Measurements from ENCODE around the gene EDN1. TPM values are rescaled to one million over a fixed set of nuclear protein-coding genes. Genes with fewer than 3 reads are reported as not detected.

The EDN1 gene
- total and polyA plus RNA-seq, 9 of the 15 experiments (the other 6 are each of a cell fraction or from before 2014, with no cell fraction given), result 0.03 to 0.06 TPM; not detected in 7

DNA sequence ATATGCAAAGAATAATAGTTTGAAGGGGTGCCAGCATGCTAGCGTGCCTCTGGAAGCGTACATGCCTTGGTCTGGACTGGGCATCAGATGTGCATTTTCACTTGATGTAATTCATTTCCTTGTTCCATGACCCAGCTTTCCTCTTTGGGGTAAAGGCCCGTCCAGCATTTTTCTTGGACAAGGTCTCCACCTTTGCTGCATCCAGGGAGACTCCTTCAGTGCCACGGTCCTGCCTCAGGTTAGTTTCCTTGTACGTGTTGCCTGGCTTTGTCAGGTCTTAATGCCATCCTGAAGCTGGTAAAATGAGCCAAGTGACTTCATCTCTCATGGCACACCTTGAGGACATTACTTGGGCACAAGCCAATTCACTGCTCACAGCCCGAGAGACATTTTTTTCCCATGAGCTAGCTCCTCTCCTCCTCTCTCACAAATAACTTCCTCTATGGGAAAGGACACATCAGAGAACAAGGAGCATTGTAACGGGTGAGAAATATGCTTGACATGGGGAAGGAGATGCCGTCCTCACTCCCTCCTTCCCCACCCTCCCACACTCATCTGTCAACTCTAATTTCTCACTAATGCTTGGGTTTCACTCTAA, 23.9 kb downstream of the EDN1 start:
- Histone ChIP-seq H3K79me2 (ENCODE audit: control insufficient read depth, insufficient read depth, low read length) (no peaks in the 10 kb centered on the region), H3K36me3 (ENCODE audit: control insufficient read depth, insufficient read depth, low read length) (no peaks in the 10 kb centered on the region), H4K20me1 (replicated peaks; ENCODE audit: control insufficient read depth, insufficient read depth, low read length) (no peaks in the 10 kb centered on the region), H3K4me3 (no peak overlapping the region), H3K4me1 (replicated peaks in 1 of 2; ENCODE audit: control insufficient read depth in 2 of 2, insufficient read depth in 2 of 2, low read length in 2 of 2) (no peaks in the 10 kb centered on the region), H3K27me3 (ENCODE audit: control insufficient read depth in 2 of 2, insufficient read depth in 2 of 2, low read length in 2 of 2) (0 out of 5 replicates have a peak, but pooled peaks cover 0 to 8% of the 10 kb centered on the region in 2 experiments), H2AFZ (ENCODE audit: low read depth, low read length) (no peak overlapping the region), H3K9me3 (replicated peaks; ENCODE audit: control insufficient read depth, insufficient read depth, low read depth, low read length) (no peaks in the 10 kb centered on the region), H3K9me1 (ENCODE audit: control insufficient read depth, insufficient read depth, low read length) (no peaks in the 10 kb centered on the region), H3K9ac (ENCODE audit: insufficient read depth in 1 of 2, low read depth in 2 of 2, low read length in 2 of 2) (no peak overlapping the region), H3K4me2 (ENCODE audit: insufficient read depth, low read length) (no peak overlapping the region), H3K27ac (ENCODE audit: extremely low read depth, low read depth, low read length) (no peak overlapping the region)
- in situ Hi-C loops (cut with MboI) (no loop called here), intact Hi-C loops (cut with micrococcal nuclease) (no loop called here)
- no peak for FAIRE-seq
- POLR2A ChIA-PET, result no interaction called here
- TF ChIP-seq NCOA6 (IDR thresholded peaks at IDR 0.05) (no peak), BRD9 (IDR thresholded peaks at IDR 0.05; ENCODE audit: low read depth, partially characterized antibody) (no peak), MAFF (IDR thresholded peaks at IDR 0.05; ENCODE audit: low read length) (no peak), KHSRP (IDR thresholded peaks at IDR 0.05) (no peak), KLF13 (tag; IDR thresholded peaks at IDR 0.05; ENCODE audit: borderline replicate concordance, low read depth) (no peak), KLF16 (IDR thresholded peaks at IDR 0.05) (no peak), PCBP2 (IDR thresholded peaks at IDR 0.05; ENCODE audit: low read depth, low read length, poor library complexity, severe bottlenecking) (no peak), RBM22 (IDR thresholded peaks at IDR 0.05; ENCODE audit: low read depth, low read length, poor library complexity, severe bottlenecking) (no peak)
- TF ChIP-seq, protein P1, sequence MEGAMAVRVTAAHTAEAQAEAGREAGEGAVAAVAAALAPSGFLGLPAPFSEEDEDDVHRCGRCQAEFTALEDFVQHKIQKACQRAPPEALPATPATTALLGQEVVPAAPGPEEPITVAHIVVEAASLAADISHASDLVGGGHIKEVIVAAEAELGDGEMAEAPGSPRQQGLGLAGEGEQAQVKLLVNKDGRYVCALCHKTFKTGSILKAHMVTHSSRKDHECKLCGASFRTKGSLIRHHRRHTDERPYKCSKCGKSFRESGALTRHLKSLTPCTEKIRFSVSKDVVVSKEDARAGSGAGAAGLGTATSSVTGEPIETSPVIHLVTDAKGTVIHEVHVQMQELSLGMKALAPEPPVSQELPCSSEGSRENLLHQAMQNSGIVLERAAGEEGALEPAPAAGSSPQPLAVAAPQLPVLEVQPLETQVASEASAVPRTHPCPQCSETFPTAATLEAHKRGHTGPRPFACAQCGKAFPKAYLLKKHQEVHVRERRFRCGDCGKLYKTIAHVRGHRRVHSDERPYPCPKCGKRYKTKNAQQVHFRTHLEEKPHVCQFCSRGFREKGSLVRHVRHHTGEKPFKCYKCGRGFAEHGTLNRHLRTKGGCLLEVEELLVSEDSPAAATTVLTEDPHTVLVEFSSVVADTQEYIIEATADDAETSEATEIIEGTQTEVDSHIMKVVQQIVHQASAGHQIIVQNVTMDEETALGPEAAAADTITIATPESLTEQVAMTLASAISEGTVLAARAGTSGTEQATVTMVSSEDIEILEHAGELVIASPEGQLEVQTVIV (CRISPR knock-in tag; IDR thresholded peaks at IDR 0.05; ENCODE audit: borderline replicate concordance), result no peak
- BruUV-seq (replicated peaks), result no TSS peak
- no peak for ATAC-seq
- CTCF ChIA-PET (ENCODE audit: low intra/inter-chr PET ratio), result no interaction called here
- no peak for DNase-seq (ENCODE audit: extremely low read depth in 1 of 4, low spot score in 3 of 4)
- 0% methylated on average over 8 of the region's 8 CpGs for WGBS (ENCODE audit: insufficient coverage, low coverage, missing lambda C conversion rate)
